IMR-90 (cell line): ENCODE data around the gene RALGAPA2. TPM values are rescaled to one million over a fixed set of nuclear protein-coding genes. Genes with fewer than 3 reads are reported as not detected.
A peak's percentile ranks its signal among the peaks of the same experiment; 100 is the strongest.

ENCODE experiments used
- ATAC-seq: fragments of 200-7000 bp; cut with Tn5 transposase; 2 replicates; pipeline ENCODE4 v1.9.1; 2020; ENCODE audit warnings: low read depth, mild to moderate bottlenecking, moderate library complexity
- BruUV-seq: library from RNA; stranded (reverse); fragments of 400-500 nt; replicated peaks from 2 replicates; lab custom pipeline; 2021; lab: Mats Ljungman, UMichigan
- CTCF ChIA-PET: fragments of 300-600 bp; formaldehyde crosslinking; extraction: SDS; loops from one replicate; lab custom pipeline; 2021; ENCODE audit warnings: antibody characterized with exemption; lab: Yijun Ruan, JAX
- POLR2A ChIA-PET: fragments of 300-600 bp; sonication (Branson Sonifier 250); formaldehyde crosslinking; loops from one replicate; lab custom pipeline; 2022; ENCODE audit warnings: antibody characterized with exemption; ENCODE audit not compliant: unreplicated experiment; lab: Charles Lee
- DNase-seq: peaks from one replicate; pipeline ENCODE4 v3.0.0; 2013
- H2AFZ ChIP-seq: replicated peaks from 2 replicates; pipeline ENCODE3; 2013; ENCODE audit warnings: low read length, mild to moderate bottlenecking; ENCODE audit not compliant: poor library complexity
- H2AK5ac ChIP-seq: 2 replicates; pipeline ENCODE4 v1.6.1; 2013; ENCODE audit warnings: low read depth, low read length, inconsistent platforms
- H2AK9ac ChIP-seq: replicated peaks from 2 replicates; pipeline ENCODE3; 2013; ENCODE audit warnings: mild to moderate bottlenecking, low read depth, low read length, moderate library complexity; ENCODE audit not compliant: poor library complexity
- H2BK120ac ChIP-seq: 2 replicates; pipeline ENCODE4 v1.6.1; 2013; ENCODE audit warnings: low read depth, low read length, inconsistent platforms
- H2BK15ac ChIP-seq: 3 replicates; pipeline ENCODE4 v1.6.1; 2013; ENCODE audit warnings: low read depth, low read length, inconsistent platforms
- H2BK20ac ChIP-seq: 2 replicates; pipeline ENCODE4 v1.6.1; 2013; ENCODE audit warnings: low read depth, mild to moderate bottlenecking, inconsistent platforms, low read length, moderate library complexity
- H2BK5ac ChIP-seq: 2 replicates; pipeline ENCODE4 v1.6.1; 2013; ENCODE audit warnings: mild to moderate bottlenecking, low read depth, low read length, inconsistent platforms; ENCODE audit not compliant: poor library complexity, severe bottlenecking
- H3K14ac ChIP-seq: replicated peaks from 2 replicates; pipeline ENCODE4 v1.6.1; 2013; ENCODE audit warnings: low read depth, low read length, inconsistent platforms
- H3K18ac ChIP-seq: 2 replicates; pipeline ENCODE4 v1.6.1; 2013; ENCODE audit warnings: low read depth, low read length, control low read depth
- H3K23ac ChIP-seq: 2 replicates; pipeline ENCODE4 v1.6.1; 2013; ENCODE audit warnings: low read depth, low read length, inconsistent platforms
- H3K27ac ChIP-seq: 2 replicates; pipeline ENCODE4 v1.5.1; 2013; ENCODE audit warnings: mild to moderate bottlenecking, control low read depth, low read length; ENCODE audit not compliant: insufficient read depth
- H3K27me3 ChIP-seq: 2 replicates; pipeline ENCODE4 v1.6.1; 2013; ENCODE audit warnings: low read length; ENCODE audit not compliant: control insufficient read depth, insufficient read depth
- H3K36me3 ChIP-seq: 2 replicates; pipeline ENCODE4 v1.6.1; 2013; ENCODE audit warnings: low read length, mixed read lengths; ENCODE audit not compliant: control insufficient read depth, insufficient read depth
- H3K4ac ChIP-seq: 2 replicates; pipeline ENCODE4 v1.6.1; 2013; ENCODE audit warnings: low read depth, low read length, inconsistent platforms
- H3K4me1 ChIP-seq: 2 replicates; pipeline ENCODE4 v1.6.1; 2013; ENCODE audit warnings: low read length, mixed read lengths; ENCODE audit not compliant: control insufficient read depth, insufficient read depth
- H3K4me2 ChIP-seq: 2 replicates; pipeline ENCODE4 v1.6.1; 2013; ENCODE audit warnings: low read depth, mild to moderate bottlenecking, control low read depth, low read length, moderate library complexity
- H3K4me3 ChIP-seq: 2 replicates; pipeline ENCODE4 v1.5.1; 2013; ENCODE audit warnings: low read depth, mild to moderate bottlenecking, control low read depth, low read length, moderate library complexity; ENCODE audit not compliant: insufficient read depth
- H3K56ac ChIP-seq: 2 replicates; pipeline ENCODE4 v1.6.1; 2013; ENCODE audit warnings: low read length, inconsistent platforms; ENCODE audit not compliant: insufficient read depth; ENCODE audit errors: extremely low read depth
- H3K79me1 ChIP-seq, 2 experiments: 2 replicates each; pipeline ENCODE4 v1.6.1; 2013; ENCODE audit warnings: low read length in 2 of 2, inconsistent platforms in 1 of 2, low read depth in 1 of 2
- H3K9ac ChIP-seq: 2 replicates; pipeline ENCODE4 v1.6.1; 2013; ENCODE audit warnings: low read depth, low read length, control low read depth
- H3K9me1 ChIP-seq: 2 replicates; pipeline ENCODE4 v1.6.1; 2013; ENCODE audit warnings: low read length, inconsistent platforms; ENCODE audit not compliant: insufficient read depth
- H3K9me3 ChIP-seq: 2 replicates; pipeline ENCODE4 v1.6.1; 2013; ENCODE audit warnings: low read length; ENCODE audit not compliant: control insufficient read depth, insufficient read depth
- H4K20me1 ChIP-seq: 2 replicates; pipeline ENCODE4 v1.6.1; 2013; ENCODE audit warnings: low read length, inconsistent platforms; ENCODE audit not compliant: insufficient read depth
- H4K5ac ChIP-seq: 2 replicates; pipeline ENCODE4 v1.6.1; 2013; ENCODE audit warnings: mild to moderate bottlenecking, low read depth, low read length, control low read depth
- H4K8ac ChIP-seq, 2 experiments: 2 replicates each; pipeline ENCODE4 v1.6.1; 2013; ENCODE audit warnings: low read depth in 2 of 2, low read length in 2 of 2, control low read depth in 1 of 2, inconsistent platforms in 1 of 2
- H4K91ac ChIP-seq: 2 replicates; pipeline ENCODE4 v1.6.1; 2013; ENCODE audit warnings: low read depth, low read length, inconsistent platforms; ENCODE audit not compliant: insufficient read depth
- BHLHE40 ChIP-seq: fragments of 150-350 bp; IDR thresholded peaks from 2 replicates; pipeline ENCODE4 v1.6.1; 2016; ENCODE audit warnings: mild to moderate bottlenecking, low read depth, low read length
- CHD1 ChIP-seq: IDR thresholded peaks from 2 replicates; pipeline ENCODE4 v1.6.1; 2012; ENCODE audit warnings: low read depth, low read length, improper control_type of control experiment
- ELK1 ChIP-seq: fragments of 150-350 bp; IDR thresholded peaks from 2 replicates; pipeline ENCODE4 v1.6.1; 2016; ENCODE audit warnings: low read depth, mild to moderate bottlenecking, low read length, moderate library complexity, borderline replicate concordance
- MXI1 ChIP-seq: IDR thresholded peaks from 2 replicates; pipeline ENCODE4 v1.6.1; 2012; ENCODE audit warnings: low read depth, mild to moderate bottlenecking, low read length, moderate library complexity, borderline replicate concordance
- NFE2L2 ChIP-seq: fragments of 150-350 bp; IDR thresholded peaks from 2 replicates; pipeline ENCODE4 v1.6.1; 2016; ENCODE audit warnings: low read depth, mild to moderate bottlenecking, low read length
- POLR2A ChIP-seq: IDR thresholded peaks from 2 replicates; pipeline ENCODE4 v1.6.1; 2012; ENCODE audit warnings: mild to moderate bottlenecking, low read depth, low read length
- RCOR1 ChIP-seq: IDR thresholded peaks from 2 replicates; pipeline ENCODE4 v1.6.1; 2012; ENCODE audit warnings: mild to moderate bottlenecking, low read length, improper control_type of control experiment; ENCODE audit not compliant: insufficient replicate concordance
- RFX5 ChIP-seq: IDR thresholded peaks from 2 replicates; pipeline ENCODE4 v1.8.0; 2012; ENCODE audit warnings: low read depth, mild to moderate bottlenecking, low read length, moderate library complexity
- SMC3 ChIP-seq: fragments of 150-350 bp; IDR thresholded peaks from 2 replicates; pipeline ENCODE4 v1.6.1; 2016; ENCODE audit warnings: low read depth, mild to moderate bottlenecking, antibody characterized with exemption, low read length, moderate library complexity
- WGBS, 2 experiments: methylation state at CpG; one replicate each; pipeline versions ENCODE4 v1.1.5 to v1.1.7; 2013; ENCODE audit warnings: missing lambda C conversion rate in 2 of 2; ENCODE audit not compliant: insufficient read length in 1 of 2; ENCODE audit errors: extremely low coverage in 2 of 2; 5-methylcytosine and 5-hydroxymethylcytosine counted together
- dilution Hi-C: fragments of 300-500 bp; cut with HindIII; formaldehyde crosslinking; loops from one replicate; pipeline ENCODE4 v1.14.3; 2018; ENCODE audit warnings: low sequenced_read_pairs; ENCODE audit not compliant: unreplicated experiment
- in situ Hi-C: fragments of 300-500 bp; cut with MboI; formaldehyde crosslinking; loops from 3 replicates; pipeline ENCODE4 v1.14.3; 2019; ENCODE audit warnings: low sequenced_read_pairs, inconsistent platforms, mixed read lengths
- intact Hi-C: fragments of 100-400 bp; cut with micrococcal nuclease; formaldehyde crosslinking; loops from 2 replicates; pipeline ENCODE4 v1.10.0; 2022
- polyA plus RNA-seq, 3 experiments: library from polyadenylated mRNA; depleted of rRNA; stranded (reverse); fragments of >200 nt; gene quantifications; 2 replicates each; pipeline ENCODE4 v1.2.3, GENCODE V29; 2012; ENCODE audit warnings: low replicate concordance in 1 of 3
- total RNA-seq: library from RNA; depleted of rRNA; stranded (reverse); fragments of >200 nt; gene quantifications from 2 replicates; pipeline ENCODE4 v1.2.3, GENCODE V29; 2012
- TF ChIP-seq, protein P1 (sequence below): fragments of 150-350 bp; IDR thresholded peaks from 2 replicates; pipeline ENCODE4 v1.6.1; 2017; ENCODE audit warnings: mild to moderate bottlenecking, antibody characterized with exemption, low read length, low read depth

RALGAPA2 gene
- total and polyA plus RNA-seq, 2 of the 4 experiments (the other 2 are of a cell fraction) = 1.3 to 3.9 TPM

DNA sequence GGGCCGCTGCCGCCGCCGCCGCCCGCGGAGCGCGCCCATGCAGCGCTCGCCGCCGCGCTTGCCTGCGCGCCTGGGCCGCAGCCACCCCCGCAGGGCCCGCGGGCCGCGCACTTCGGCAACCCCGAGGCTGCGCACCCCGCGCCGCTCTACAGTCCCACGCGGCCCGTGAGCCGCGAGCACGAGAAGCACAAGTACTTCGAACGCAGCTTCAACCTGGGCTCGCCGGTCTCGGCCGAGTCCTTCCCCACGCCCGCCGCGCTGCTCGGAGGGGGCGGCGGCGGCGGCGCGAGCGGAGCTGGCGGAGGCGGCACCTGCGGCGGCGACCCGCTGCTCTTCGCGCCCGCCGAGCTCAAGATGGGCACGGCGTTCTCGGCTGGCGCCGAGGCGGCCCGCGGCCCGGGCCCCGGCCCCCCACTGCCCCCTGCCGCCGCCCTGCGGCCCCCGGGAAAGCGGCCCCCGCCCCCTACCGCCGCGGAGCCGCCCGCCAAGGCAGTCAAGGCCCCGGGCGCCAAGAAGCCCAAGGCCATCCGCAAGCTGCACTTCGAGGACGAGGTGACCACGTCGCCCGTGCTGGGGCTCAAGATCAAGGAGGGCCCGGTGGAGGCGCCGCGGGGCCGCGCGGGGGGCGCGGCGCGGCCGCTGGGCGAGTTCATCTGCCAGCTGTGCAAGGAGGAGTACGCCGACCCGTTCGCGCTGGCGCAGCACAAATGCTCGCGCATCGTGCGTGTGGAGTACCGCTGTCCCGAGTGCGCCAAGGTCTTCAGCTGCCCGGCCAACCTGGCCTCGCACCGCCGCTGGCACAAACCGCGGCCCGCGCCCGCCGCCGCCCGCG lies 343.8 kb downstream of the RALGAPA2 start (continued):
- TF ChIP-seq ELK1 (no peak), POLR2A (no peak)

GRCh38 chr20:20367575-20368417 lies 344.6 kb downstream of the RALGAPA2 start, which contains the start of gene INSM1:
INSM1 (plus strand) TSS chr20:20368104; CDS start chr20:20368268, 164 bp downstream.
- Histone ChIP-seq H2AFZ (peak within 1 kb of the TSS; percentile 54), H3K4ac (no peak within 1 kb of the TSS), H4K20me1 (no peaks in the 10 kb centered on the region), H3K14ac (no peak within 1 kb of the TSS), H3K4me1 (peaks cover 2% of the 10 kb centered on the region; the same call in 1 of the 2 replicates), H3K36me3 (no peaks in the 10 kb centered on the region), H4K91ac (no peak within 1 kb of the TSS), H3K56ac (no peak within 1 kb of the TSS), H3K23ac (no peak within 1 kb of the TSS), H2BK120ac (no peak within 1 kb of the TSS), H4K8ac (no peak within 1 kb of the TSS), H3K79me1 (no peaks in the 10 kb centered on the region), H2AK9ac (no peak within 1 kb of the TSS), H2BK5ac (no peak within 1 kb of the TSS), H2AK5ac (no peak within 1 kb of the TSS), H3K9ac (no peak within 1 kb of the TSS), H3K9me1 (no peaks in the 10 kb centered on the region), H4K5ac (no peak within 1 kb of the TSS), H2BK20ac (no peak within 1 kb of the TSS), H3K27ac (no peak within 1 kb of the TSS), H2BK15ac (no peak within 1 kb of the TSS), H3K4me3 (peak within 1 kb of the TSS; percentile 34), H3K18ac (no peak within 1 kb of the TSS), H3K9me3 (peaks cover 3% of the 10 kb centered on the region; the same call in 1 of the 2 replicates), H3K4me2 (peak within 1 kb of the TSS; percentile 51), H3K27me3 (peaks cover 94% of the 10 kb centered on the region)
- ChIA-PET POLR2A (no interaction called here), CTCF (no interaction called here)
- DNase-seq (no peak), ATAC-seq (no peak)
- dilution Hi-C loops = no loop called here
- intact Hi-C loops = no loop called here
- in situ Hi-C loops = no loop called here
- BruUV-seq = no TSS peak
- WGBS, 2 experiments = 2% methylated on average over 62 of the region's 108 CpGs; no CpG with 5 or more reads in 1 of the 2 experiments
- no peak for TF ChIP-seq RFX5
- TF ChIP-seq BHLHE40 = no peak
- TF ChIP-seq MXI1 = no peak
- no peak for TF ChIP-seq CHD1
- no peak for TF ChIP-seq POLR2A
- no peak for TF ChIP-seq RCOR1
- TF ChIP-seq NFE2L2 = no peak
- TF ChIP-seq SMC3 = no peak
- TF ChIP-seq, protein P1, sequence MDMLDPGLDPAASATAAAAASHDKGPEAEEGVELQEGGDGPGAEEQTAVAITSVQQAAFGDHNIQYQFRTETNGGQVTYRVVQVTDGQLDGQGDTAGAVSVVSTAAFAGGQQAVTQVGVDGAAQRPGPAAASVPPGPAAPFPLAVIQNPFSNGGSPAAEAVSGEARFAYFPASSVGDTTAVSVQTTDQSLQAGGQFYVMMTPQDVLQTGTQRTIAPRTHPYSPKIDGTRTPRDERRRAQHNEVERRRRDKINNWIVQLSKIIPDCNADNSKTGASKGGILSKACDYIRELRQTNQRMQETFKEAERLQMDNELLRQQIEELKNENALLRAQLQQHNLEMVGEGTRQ = no peak
- TF ChIP-seq ELK1 = no peak
